ENCODE results near the gene CYP11A1. TPM values are rescaled to one million over a fixed set of nuclear protein-coding genes. Genes with fewer than 3 reads are reported as not detected.
A peak's percentile ranks its signal among the peaks of the same experiment; 100 is the strongest.

Gene CYP11A1
- total and polyA plus RNA-seq, 10 of the 15 experiments (the other 5 are each of a cell fraction or from before 2014, with no cell fraction given) = 0.11 to 1.2 (median 0.23) TPM; not detected in 5

GRCh38 chr15:74390647-74391288 lies 23.3 kb upstream of the CYP11A1 start:
- Histone ChIP-seq H3K9ac (ENCODE audit: control insufficient read depth, insufficient read depth, low read length) (no peak overlapping the region), H3K4me2 (ENCODE audit: control insufficient read depth, insufficient read depth) (peak overlapping the region; percentile 11; the same call in 1 of the 2 replicates), H4K20me1 (ENCODE audit: control insufficient read depth, insufficient read depth) (no peaks in the 10 kb centered on the region), H3K4me3 (no peak overlapping the region), H3K79me2 (ENCODE audit: control insufficient read depth, insufficient read depth, low read length) (peaks cover 29% of the 10 kb centered on the region), H3K27me3 (replicated peaks in 1 of 2; ENCODE audit: control insufficient read depth in 2 of 2, insufficient read depth in 2 of 2, low read length in 1 of 2) (no peaks in the 10 kb centered on the region), H2AFZ (ENCODE audit: control insufficient read depth, low read depth, low read length) (no peak overlapping the region), H3K9me3 (replicated peaks; ENCODE audit: control insufficient read depth, insufficient read depth, low read length) (no peaks in the 10 kb centered on the region), H3K36me3 (ENCODE audit: control insufficient read depth in 2 of 2, insufficient read depth in 2 of 2, low read length in 1 of 2) (no peaks in the 10 kb centered on the region; a peak in 1 of 4 replicates), H3K4me1 (ENCODE audit: control insufficient read depth, insufficient read depth, low read length) (peaks cover 77% of the 10 kb centered on the region), H3K27ac (ENCODE audit: control insufficient read depth, insufficient read depth) (peak overlapping the region; percentile 100)
- intact Hi-C loops (cut with micrococcal nuclease; ENCODE audit: unreplicated experiment) (loop anchor here (10.0 kb wide), 1 partner anchor 744 kb away; no protein-coding TSS in a partner anchor), in situ Hi-C loops (cut with MboI) (no loop called here)
- RAD21 ChIA-PET (ENCODE audit: unreplicated experiment) = interaction anchor here (0.9 to 20.3 kb wide), 3 partner anchors 9 to 38 kb away, joined by 3 to 496 read pairs (median 4); partner anchors contain the start of gene SEMA7A
- FAIRE-seq (no peak), ATAC-seq (no peak), DNase-seq (ENCODE audit: low read depth, low spot score) (no peak)
- no TSS peak for BruUV-seq (replicated peaks)
- WGBS (ENCODE audit: insufficient coverage, insufficient replicate concordance, low lambda C conversion rate, missing lambda C conversion rate) = 40% methylated on average over 12 of the region's 12 CpGs
- SMC1A ChIA-PET (ENCODE audit: uncharacterized antibody, unreplicated experiment) = interaction anchor here (21.3 kb wide), 1 partner anchor 47 kb away, joined by 544 read pairs; the partner anchor contains the start of gene SEMA7A
- CTCF ChIA-PET = interaction anchor here (2.4 kb wide), 1 partner anchor 13 kb away, joined by 8 read pairs; no protein-coding TSS in a partner anchor
- POLR2A ChIA-PET = interaction anchor here (15.8 kb wide), 1 partner anchor 12 kb away, joined by 302 read pairs; no protein-coding TSS in a partner anchor
- TF ChIP-seq, protein P1, sequence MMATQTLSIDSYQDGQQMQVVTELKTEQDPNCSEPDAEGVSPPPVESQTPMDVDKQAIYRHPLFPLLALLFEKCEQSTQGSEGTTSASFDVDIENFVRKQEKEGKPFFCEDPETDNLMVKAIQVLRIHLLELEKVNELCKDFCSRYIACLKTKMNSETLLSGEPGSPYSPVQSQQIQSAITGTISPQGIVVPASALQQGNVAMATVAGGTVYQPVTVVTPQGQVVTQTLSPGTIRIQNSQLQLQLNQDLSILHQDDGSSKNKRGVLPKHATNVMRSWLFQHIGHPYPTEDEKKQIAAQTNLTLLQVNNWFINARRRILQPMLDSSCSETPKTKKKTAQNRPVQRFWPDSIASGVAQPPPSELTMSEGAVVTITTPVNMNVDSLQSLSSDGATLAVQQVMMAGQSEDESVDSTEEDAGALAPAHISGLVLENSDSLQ (IDR thresholded peaks at IDR 0.05) = no peak
- TF ChIP-seq SMC3 (IDR thresholded peaks at IDR 0.05; ENCODE audit: borderline replicate concordance, low read length) (no peak), PML (IDR thresholded peaks at IDR 0.05; ENCODE audit: low read length) (no peak), IKZF2 (IDR thresholded peaks at IDR 0.05) (peak; percentile 61 to 64), SPI1 (IDR thresholded peaks at IDR 0.05; ENCODE audit: borderline replicate concordance, insufficient read depth, low read depth, low read length) (peak; percentile 95), IKZF1 (conservative IDR thresholded peaks at IDR 0.05) (peak; percentile 55; the same call in 1 of the 2 replicates), TBL1XR1 (IDR thresholded peaks at IDR 0.05; ENCODE audit: low read depth, low read length) (no peak), EED (IDR thresholded peaks at IDR 0.05; ENCODE audit: low read depth) (peak; percentile 74; the same call in 1 of the 2 replicates), NFXL1 (IDR thresholded peaks at IDR 0.05; ENCODE audit: borderline replicate concordance) (no peak), RELB (IDR thresholded peaks at IDR 0.05; ENCODE audit: low read depth) (no peak), SREBF1 (IDR thresholded peaks at IDR 0.05; ENCODE audit: low read length) (no peak), ETV6 (conservative IDR thresholded peaks at IDR 0.05 in 1 of 2, IDR thresholded peaks at IDR 0.05 in 1 of 2; ENCODE audit: borderline replicate concordance in 1 of 2, low read depth in 1 of 2) (peak in 1 of 2 experiments; percentile 65; a peak in 2 of 4 replicates), JUND (IDR thresholded peaks at IDR 0.05; ENCODE audit: low read depth, low read length) (no peak), BCL3 (IDR thresholded peaks at IDR 0.05; ENCODE audit: borderline replicate concordance, insufficient read depth, low read depth, low read length, poor library complexity, severe bottlenecking) (no peak), ZBED1 (IDR thresholded peaks at IDR 0.05; ENCODE audit: borderline replicate concordance) (no peak), CHD2 (IDR thresholded peaks at IDR 0.05; ENCODE audit: borderline replicate concordance, low read depth, low read length) (no peak)
- TF ChIP-seq, protein P2, sequence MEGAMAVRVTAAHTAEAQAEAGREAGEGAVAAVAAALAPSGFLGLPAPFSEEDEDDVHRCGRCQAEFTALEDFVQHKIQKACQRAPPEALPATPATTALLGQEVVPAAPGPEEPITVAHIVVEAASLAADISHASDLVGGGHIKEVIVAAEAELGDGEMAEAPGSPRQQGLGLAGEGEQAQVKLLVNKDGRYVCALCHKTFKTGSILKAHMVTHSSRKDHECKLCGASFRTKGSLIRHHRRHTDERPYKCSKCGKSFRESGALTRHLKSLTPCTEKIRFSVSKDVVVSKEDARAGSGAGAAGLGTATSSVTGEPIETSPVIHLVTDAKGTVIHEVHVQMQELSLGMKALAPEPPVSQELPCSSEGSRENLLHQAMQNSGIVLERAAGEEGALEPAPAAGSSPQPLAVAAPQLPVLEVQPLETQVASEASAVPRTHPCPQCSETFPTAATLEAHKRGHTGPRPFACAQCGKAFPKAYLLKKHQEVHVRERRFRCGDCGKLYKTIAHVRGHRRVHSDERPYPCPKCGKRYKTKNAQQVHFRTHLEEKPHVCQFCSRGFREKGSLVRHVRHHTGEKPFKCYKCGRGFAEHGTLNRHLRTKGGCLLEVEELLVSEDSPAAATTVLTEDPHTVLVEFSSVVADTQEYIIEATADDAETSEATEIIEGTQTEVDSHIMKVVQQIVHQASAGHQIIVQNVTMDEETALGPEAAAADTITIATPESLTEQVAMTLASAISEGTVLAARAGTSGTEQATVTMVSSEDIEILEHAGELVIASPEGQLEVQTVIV (IDR thresholded peaks at IDR 0.05; ENCODE audit: borderline replicate concordance, partially characterized antibody) = no peak
